ENCODE data around the gene OR7A10. TPM values are rescaled to one million over a fixed set of nuclear protein-coding genes. Genes with fewer than 3 reads are reported as not detected.

The OR7A10 gene
- not detected in 2 replicates for total RNA-seq

GRCh38 chr19:14848822-14849221, at the start of gene OR7A10:
TSS of gene OR7A10 (minus strand) at chr19:14848922. CDS start at chr19:14841877, 7,045 bp downstream.

GRCh38 chr19:14886032-14886431, 37.3 kb upstream of the OR7A10 start, which contains the start of gene OR7A17:
TSS of gene OR7A17 (minus strand) at chr19:14886132. CDS start at chr19:14881355, 4,777 bp downstream.

GRCh38 chr19:14835011-14835410, 13.7 kb downstream of the OR7A10 start, which contains the start of the genes OR7A5 and OR7C1:
TSS of gene OR7A5 (minus strand) at chr19:14835185. CDS start at chr19:14828241, 6,944 bp downstream.
TSS of gene OR7C1 (minus strand) at chr19:14835185. CDS start at chr19:14800136, 35,049 bp downstream.

Other genes starting within 250 kb of the OR7A10 start
- not detected in 2 replicates for gene ADGRE3, start 174.1 kb downstream of the OR7A10 start, total RNA-seq
- gene ZNF333, start 158.9 kb downstream of the OR7A10 start, total RNA-seq: 3.2 and 5.1 TPM in 2 replicates
- 2.2 and 2.5 TPM in 2 replicates for gene ADGRE2, start 70.4 kb downstream of the OR7A10 start, total RNA-seq
- not detected in 2 replicates for gene OR7A5, start 13.7 kb downstream of the OR7A10 start, total RNA-seq
- gene OR7C1, start 13.7 kb downstream of the OR7A10 start, total RNA-seq: not detected in 2 replicates
- not detected in 2 replicates for gene OR7A17, start 37.2 kb upstream of the OR7A10 start, total RNA-seq
- not detected in 2 replicates for gene OR7C2, start 92.6 kb upstream of the OR7A10 start, total RNA-seq
- 0.23 TPM in 1 of 2 replicates, not detected in the other for gene SLC1A6, start 130.9 kb upstream of the OR7A10 start, total RNA-seq
- gene CASP14, start 200.6 kb upstream of the OR7A10 start, total RNA-seq: 0.53 and 8.0 TPM in 2 replicates
- not detected in 2 replicates for gene OR1I1, start 233.3 kb upstream of the OR7A10 start, total RNA-seq